ENCODE data around the gene ZWILCH. TPM values are rescaled to one million over a fixed set of nuclear protein-coding genes. Genes with fewer than 3 reads are reported as not detected.

Gene ZWILCH
- total and polyA plus RNA-seq, 9 of the 15 experiments (the other 6 are each of a cell fraction or from before 2014, with no cell fraction given), result 32.8 to 94.2 (median 52.1) TPM

GRCh38 chr15:66497502-66498455, 7.3 kb upstream of the ZWILCH start, which contains the start of gene SNAPC5 (continued):
- peak; percentile 65; the same call in 1 of the 2 replicates for TF ChIP-seq ZBTB9 (CRISPR knock-in tag; IDR thresholded peaks at IDR 0.05)
- 0 out of 2 replicates have a peak, but pooled peaks have one; percentile 25 for TF ChIP-seq MEF2D (tag; conservative IDR thresholded peaks at IDR 0.05; ENCODE audit: low read depth)
- peak; percentile 45 for TF ChIP-seq NFE2 (IDR thresholded peaks at IDR 0.05; ENCODE audit: low read depth)
- TF ChIP-seq, protein P1, sequence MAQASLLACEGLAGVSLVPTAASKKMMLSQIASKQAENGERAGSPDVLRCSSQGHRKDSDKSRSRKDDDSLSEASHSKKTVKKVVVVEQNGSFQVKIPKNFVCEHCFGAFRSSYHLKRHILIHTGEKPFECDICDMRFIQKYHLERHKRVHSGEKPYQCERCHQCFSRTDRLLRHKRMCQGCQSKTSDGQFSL (CRISPR knock-in tag; IDR thresholded peaks at IDR 0.05), result peak; percentile 68
- TF ChIP-seq, protein P1 (tag; IDR thresholded peaks at IDR 0.05), result no peak
- TF ChIP-seq ZBTB12 (CRISPR knock-in tag; IDR thresholded peaks at IDR 0.05), result peak; percentile 93
- TF ChIP-seq YY1 (IDR thresholded peaks at IDR 0.05; ENCODE audit: borderline replicate concordance in 1 of 3, control insufficient read depth in 1 of 3, extremely low read depth in 1 of 3, insufficient read depth in 3 of 3, insufficient read length in 1 of 3, insufficient replicate concordance in 2 of 3, low read depth in 1 of 3, low read length in 2 of 3), result peak in 2 of 3 experiments; percentile 64 to 68
- TF ChIP-seq ZNF609 (CRISPR knock-in tag; IDR thresholded peaks at IDR 0.05; ENCODE audit: borderline replicate concordance), result peak; percentile 18; the same call in 1 of the 2 replicates
- TF ChIP-seq KDM1A (IDR thresholded peaks at IDR 0.05), result peak; percentile 77 to 84
- TF ChIP-seq SUPT5H (IDR thresholded peaks at IDR 0.05), result peak; percentile 76
- TF ChIP-seq FOSL1 (tag; conservative IDR thresholded peaks at IDR 0.05), result peak; percentile 50; the same call in 1 of the 2 replicates
- TF ChIP-seq ZNF561 (CRISPR knock-in tag; conservative IDR thresholded peaks at IDR 0.05), result no peak
- peak; percentile 96 for TF ChIP-seq VEZF1 (CRISPR knock-in tag; IDR thresholded peaks at IDR 0.05)
- no peak for TF ChIP-seq SNAPC5 (CRISPR knock-in tag; IDR thresholded peaks at IDR 0.05)
- no peak; the same call in 1 of the 2 replicates for TF ChIP-seq ZNF75A (CRISPR knock-in tag; IDR thresholded peaks at IDR 0.05)
